Sigmoid colon (tissue), 4 donors: Measurements from ENCODE around the gene ERVMER34-1.

Experiments used
- CTCF ChIP-seq, 4 experiments: fragments of 450-650 bp in 3 of 4; fragments of 200-600 bp in 1 of 4; IDR thresholded peaks; one replicate each; pipeline ENCODE4 v1.5.1; 2016 to 2019; ENCODE audit warnings: antibody characterized with exemption in 4 of 4, mild to moderate bottlenecking in 3 of 4, moderate library complexity in 2 of 4
- EP300 ChIP-seq, 4 donors: sonication (generic); formaldehyde crosslinking; IDR thresholded peaks; one replicate each; pipeline ENCODE4 v1.6.1; 2017; ENCODE audit warnings: antibody characterized with exemption in 4 of 4
- POLR2A ChIP-seq, 2 donors: fragments of 450-650 bp; IDR thresholded peaks; one replicate each; pipeline ENCODE4 v1.6.1; 2016; ENCODE audit warnings: antibody characterized with exemption in 2 of 2, mild to moderate bottlenecking in 2 of 2, moderate library complexity in 2 of 2
- POLR2AphosphoS5 ChIP-seq, 4 donors: sonication (generic); formaldehyde crosslinking; IDR thresholded peaks; one replicate each; pipeline ENCODE4 v1.6.1; 2017; ENCODE audit warnings: antibody characterized with exemption in 4 of 4

- TF ChIP-seq CTCF (IDR thresholded peaks at IDR 0.05) (no peak), POLR2A (IDR thresholded peaks at IDR 0.05) (no peak), POLR2AphosphoS5 (IDR thresholded peaks at IDR 0.05) (no peak), EP300 (IDR thresholded peaks at IDR 0.05) (no peak)
Measured at GRCh38 chr4:52744588-52744987, 6.6 kb downstream of the ERVMER34-1 start.
